T1000 (cell line): Measurements from ENCODE around the gene CDC5L.
A peak's percentile ranks its signal among the peaks of the same experiment; 100 is the strongest.
"Not testable (repeated sequence)": the region's sequence is repeated elsewhere in the genome, so short reads cannot be mapped to it uniquely, and the experiment has no call there.

ENCODE experiments used
- DNase-seq: peaks from one replicate; lab custom pipeline; 2025; ENCODE audit warnings: mixed read lengths; lab: John Stamatoyannopoulos, UW

Gene CDC5L

DNA sequence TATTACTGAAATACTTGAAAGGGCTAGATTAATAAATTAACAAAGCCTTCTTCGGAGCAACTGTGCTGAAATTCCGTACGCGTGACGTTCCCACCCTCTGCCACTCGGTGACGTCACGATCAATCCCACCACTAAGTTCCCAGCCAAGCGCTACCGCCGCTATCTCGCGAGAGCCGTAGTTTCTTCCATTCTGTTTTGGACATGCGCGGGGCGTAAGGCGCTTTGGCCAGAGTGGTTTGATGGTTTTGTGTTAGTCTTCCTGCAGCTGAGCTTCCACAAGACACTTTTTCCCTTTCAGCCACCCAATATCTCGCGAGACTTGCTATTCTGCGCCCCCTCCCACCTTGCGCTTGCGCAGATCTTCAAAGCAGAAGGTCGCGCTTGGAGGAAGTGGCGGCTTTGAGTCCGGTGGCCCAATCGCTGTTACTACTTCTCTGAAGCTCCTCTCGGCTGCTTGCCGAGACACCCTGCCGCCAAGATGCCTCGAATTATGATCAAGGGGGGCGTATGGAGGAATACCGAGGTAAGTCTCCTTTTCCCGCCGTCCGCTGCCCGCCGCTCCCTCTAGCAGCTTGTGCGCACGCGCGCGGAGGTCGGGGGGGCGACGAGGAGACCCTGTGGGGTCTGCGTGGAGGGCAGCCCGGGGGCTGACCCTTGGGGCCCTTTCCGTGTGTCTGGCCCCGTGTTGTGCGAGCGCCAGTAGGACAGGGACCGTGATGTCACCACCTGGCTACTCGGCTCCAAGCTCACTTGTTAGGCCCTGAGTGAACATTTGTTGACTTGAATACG, at the start of gene CDC5L:
CDC5L (plus strand) TSS at position 361 of the 789 bp plus-strand sequence; CDS start at position 479, 118 bp downstream.
- DNase-seq, result peak; percentile 95

DNA sequence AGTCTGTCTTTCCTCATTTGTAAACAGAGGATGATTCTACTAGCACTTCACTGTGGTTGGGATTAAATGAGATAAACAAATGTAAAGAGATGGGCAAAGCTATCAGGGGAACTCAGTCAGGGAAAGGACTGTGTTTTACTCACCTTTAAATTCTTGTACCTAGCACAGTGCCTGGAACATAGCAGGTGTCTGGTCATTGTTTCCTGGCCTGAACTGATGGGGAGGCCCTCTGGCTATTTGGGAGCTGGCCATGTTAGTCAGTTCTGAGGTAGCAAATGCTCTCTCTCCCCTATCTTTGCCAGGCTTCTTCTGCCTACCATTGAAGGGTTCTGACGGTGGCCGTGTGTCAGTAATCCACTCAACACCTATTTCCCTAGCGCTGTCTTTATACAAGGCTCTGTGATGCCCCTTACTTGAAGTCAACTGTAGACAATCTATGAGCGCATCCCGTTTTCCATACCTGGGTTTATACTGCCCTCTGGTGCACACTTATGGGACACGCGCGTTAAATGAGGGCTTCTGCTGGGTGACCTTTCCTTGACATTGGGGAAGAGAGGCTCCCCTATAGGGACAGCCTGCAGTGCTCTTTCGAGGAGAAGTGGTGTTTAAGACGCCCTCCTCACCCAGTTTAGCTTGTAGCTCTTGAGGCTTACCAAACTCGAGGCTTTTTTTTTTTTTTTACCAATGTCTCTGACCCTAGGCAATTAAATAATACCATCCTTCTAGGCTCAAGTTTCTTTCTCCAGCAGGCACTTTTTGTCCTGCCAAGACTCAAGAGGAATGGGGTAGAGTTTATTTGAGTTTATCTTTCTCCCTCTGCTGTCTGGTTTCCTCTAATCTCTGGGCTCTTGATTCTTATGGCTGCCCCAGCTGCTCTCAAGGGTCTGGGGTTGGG, 49.0 kb upstream of the CDC5L start:
- DNase-seq, result peak; percentile 17

DNA sequence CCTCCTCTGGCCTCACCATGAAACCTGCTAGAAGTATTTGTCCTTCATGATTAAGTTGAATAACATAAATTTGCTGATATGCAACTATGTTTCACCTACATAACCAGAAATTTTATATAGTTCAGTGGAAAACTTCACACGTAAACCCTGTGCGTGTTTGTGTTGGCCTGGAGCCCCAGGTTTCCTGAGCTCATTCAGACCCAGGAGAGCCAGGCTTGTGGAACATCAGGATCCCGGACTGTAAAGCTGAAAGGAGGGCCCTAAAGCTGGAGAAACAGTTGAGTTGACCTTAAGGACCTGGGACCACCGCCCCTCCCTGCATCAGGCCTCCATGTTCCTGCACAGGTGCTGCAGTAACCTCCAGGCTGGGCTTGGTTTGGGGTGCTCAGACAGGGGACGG, 48.2 kb upstream of the CDC5L start:
- no peak for DNase-seq

DNA sequence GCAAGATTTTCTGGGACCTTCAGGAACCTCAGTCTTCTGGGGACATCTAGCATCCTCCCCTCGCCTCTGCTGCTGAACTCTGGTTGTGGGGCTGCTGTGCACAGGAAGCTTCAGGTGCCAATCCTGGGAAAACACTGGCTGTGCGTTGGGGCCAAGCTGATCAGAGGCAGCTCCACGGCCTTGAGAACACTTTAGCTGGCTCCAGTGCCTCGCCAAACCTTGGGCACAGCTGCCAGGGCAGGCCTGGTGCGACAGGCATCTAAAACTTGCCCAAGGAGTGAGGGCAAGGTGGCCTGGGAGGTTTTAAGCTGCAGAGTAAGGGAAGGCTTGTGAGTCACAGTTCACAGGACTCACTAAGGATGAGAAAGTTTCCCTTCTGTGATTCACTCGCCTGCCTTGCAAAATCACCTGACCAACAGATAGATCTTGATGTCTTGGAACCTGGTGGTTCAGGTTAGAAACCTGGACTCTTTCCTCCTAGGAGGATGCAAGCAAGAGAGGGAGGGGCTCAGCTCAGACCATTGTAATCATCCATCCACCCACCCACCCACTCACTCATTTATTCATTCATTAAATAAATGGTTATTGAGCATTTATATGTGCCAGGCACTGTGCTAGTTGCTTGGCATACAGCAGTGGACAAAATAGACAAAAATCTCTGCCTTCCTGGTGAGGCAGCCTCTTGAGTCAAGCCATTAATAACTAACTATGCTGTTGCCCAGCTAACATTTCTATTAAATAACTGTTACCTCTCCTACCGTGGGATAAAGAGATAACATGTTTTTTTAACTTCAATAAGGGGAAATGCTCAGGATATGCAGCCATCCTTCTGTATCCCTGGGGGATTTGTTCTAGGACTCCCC, 47.5 kb upstream of the CDC5L start:
- no peak for DNase-seq

DNA sequence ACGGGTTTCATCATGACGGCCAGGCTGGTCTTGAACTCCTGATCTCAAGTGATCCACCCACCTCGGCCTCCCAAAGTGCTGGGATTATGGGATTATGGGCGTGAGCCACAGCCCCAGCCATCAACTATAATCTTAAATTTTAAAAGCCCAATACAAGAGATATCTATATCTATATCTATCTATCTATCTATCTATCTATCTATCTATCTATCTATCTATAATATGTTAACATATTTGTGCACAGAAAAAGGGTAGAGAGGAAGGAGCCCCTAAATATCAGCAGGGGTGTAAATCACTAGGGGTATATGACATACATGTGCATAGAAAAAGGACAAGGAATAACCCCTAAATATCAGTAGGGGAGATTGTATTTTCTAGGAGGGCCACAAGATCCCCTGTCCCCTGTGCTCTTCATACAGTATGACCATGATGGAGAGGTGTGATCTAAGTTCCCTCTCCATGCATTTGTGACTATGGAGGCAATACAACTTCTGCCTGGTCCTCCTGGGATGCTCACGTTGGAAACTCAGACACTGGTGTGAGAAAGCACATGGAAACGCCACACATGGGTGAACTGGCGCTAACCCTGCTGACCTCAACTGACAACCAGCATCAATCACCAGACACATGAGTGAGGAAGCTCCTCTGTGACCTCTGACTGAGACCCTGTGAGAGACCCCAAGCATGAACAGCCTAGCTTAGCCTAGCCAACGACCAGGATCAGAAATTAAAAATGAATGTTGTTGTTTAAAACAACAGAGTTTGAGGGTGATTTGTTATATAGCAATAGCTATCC, 46.2 kb upstream of the CDC5L start:
- no peak for DNase-seq

DNA sequence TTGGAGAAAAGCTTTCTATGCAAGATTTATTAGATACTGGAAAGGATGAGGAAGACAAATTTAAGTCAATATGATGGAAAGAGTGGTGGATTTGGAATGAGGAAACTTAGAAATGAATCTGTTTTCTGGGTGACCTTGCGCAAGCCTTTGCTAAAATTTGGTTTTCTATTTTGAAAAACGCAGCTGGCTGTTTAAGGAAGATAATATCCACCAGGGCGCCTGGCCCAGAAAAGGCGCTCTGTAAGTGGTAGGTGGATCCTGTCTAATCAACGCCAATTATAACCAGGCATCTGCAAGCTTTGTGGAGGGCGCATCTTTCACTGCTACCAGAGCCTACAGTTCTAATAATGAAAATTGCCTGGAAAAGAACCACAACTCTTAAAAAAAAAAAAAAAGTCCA, 45.5 kb upstream of the CDC5L start:
- no peak for DNase-seq

DNA sequence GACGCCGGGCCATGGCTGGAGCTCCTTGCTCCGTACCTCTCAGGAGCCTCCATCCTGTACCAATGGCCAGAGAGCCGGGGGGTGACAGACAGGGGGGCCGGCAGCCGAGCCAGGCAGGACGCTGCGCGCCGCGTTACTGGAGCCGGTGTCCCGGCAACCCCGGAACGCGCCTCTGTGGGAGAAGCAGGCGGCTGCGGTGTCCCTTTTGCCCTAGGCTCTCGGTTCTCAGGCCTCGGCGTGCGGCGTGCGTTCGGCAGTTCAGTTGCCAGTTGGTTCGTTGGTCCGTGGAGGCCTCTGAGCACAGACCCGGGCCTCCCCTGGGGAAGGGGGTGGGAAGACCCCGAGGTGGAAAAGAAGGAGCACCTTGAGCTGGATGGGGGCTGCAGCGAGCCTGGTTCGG, 45.0 kb upstream of the CDC5L start, which contains the start of gene SPATS1:
SPATS1 (plus strand) TSS at position 162 of the 400 bp plus-strand sequence. CDS start 446 bp downstream, outside the sequence.
- no peak for DNase-seq

DNA sequence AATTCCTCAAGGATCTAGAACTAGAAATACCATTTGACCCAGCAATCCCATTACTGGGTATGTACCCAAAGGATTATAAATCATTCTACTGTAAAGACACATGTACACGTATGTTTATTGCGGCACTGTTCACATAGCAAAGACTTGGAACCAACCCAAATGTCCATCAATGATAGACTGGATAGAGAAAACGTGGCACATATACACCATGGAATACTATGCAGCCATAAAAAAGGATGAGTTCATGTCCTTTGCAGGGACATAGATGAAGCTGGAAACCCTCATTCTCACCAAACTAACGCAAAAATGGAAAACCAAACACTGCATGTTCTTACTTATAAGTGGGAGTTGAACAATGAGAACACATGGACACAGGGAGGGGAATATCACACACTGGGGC, 40.7 kb upstream of the CDC5L start:
- DNase-seq, result not testable (repeated sequence)

DNA sequence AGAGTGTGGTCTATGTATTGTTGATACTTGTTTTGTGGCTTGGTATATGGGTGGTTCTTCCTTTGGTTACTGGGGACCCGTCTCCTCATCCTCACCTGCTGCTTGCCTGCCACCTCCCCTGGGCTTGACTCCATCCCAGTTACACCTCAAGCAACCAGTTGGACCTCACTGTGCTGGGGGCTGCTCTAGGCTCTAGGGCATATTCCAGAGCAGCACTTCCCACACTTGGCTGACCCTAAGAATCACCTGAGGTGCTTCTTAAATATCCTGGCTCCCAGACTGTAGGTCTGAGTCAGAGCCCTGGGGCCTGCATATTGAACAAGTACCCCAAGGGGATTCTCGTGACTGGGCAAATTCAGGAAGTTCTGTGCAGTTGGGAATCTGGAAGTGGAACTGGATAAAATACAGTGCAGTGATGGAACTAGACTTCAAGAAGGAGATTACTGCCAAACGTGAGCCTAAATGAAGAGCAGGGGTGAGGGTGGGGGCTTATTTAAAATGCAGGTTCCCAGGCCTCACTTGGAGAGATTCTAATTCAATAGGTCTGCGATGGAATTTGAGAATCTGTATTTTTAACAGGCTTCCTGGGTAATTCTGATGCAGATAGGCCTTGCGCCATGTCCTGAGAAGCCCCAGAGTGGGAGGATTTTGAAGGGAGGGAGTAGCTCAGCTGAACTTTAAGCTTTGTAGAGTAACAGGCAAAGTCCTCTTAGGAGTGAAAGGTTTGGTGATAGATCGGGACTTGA, 37.4 kb upstream of the CDC5L start:
- no peak for DNase-seq

DNA sequence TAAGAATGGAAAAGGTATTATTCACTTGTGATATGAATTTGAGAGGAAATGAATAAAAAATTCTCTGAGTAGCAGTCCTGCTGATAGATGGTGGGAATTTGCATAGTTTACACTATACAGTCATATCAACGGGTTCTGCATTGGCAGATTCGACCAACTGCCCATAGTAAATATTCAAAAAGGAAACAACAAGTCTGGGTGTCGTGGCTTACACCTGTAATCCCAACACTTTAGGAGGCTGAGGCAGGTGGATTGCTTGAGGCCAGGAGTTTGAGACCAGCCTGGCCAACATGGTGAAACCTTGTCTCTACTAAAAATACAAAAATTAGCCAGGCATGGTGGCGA, 36.9 kb upstream of the CDC5L start:
- not testable (repeated sequence) for DNase-seq

DNA sequence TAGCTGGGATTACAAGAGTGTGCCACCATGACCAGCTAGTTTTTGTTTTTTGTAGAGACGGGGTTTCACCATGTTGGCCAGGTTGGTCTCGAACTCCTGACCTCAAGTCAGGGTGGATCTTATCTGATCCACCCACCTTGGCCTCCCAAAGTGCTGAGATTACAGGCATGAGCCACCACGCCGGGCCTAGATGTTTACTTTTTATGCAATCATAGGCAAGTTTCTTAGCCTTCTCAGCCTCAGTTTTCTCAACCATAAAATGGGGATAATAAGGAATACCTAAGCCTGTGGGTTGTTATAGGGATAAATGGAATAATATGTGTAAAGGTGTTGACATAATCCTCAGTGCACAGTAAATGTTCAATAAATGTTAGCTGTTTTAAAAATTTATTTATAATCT, 35.2 kb upstream of the CDC5L start:
- no peak for DNase-seq

DNA sequence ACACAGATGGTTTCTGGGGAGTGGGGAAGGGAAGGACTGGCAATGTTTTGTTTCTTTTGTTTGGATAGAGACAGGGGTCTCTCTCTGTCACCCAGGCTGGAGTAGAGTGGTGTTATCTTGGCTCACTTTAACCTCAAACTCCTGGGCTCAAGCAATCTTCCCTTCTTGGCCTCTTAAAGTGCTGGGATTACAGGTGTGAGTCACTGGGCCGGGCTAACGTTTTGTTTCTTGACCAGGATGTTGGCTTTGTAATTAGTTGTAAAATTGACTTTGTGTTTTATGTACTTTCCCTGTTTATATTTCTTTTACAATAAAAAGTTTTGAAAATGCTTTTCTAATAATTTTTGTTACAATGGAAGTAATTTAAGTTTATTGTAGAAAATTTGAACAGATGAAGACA, 34.2 kb upstream of the CDC5L start:
- DNase-seq, result no peak

DNA sequence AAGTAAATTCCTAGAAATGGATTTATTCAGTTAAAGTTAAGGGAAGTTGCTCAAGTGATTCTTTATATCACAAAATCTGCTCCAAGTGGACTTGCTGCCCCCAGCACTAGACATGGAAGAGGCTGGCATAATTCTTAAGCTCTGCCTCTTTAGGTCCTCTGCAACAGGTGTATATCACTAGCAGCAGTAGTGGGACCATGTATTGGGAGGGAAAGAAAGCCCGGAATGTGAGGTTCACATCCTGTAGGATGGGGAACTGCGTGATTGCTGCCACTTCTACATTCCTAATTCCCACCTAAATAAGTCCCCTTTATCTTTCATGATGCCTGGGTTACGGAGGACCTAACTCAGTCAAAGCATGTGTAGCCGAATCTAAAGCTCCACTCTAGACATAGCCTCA, 31.9 kb upstream of the CDC5L start:
- DNase-seq, result no peak

DNA sequence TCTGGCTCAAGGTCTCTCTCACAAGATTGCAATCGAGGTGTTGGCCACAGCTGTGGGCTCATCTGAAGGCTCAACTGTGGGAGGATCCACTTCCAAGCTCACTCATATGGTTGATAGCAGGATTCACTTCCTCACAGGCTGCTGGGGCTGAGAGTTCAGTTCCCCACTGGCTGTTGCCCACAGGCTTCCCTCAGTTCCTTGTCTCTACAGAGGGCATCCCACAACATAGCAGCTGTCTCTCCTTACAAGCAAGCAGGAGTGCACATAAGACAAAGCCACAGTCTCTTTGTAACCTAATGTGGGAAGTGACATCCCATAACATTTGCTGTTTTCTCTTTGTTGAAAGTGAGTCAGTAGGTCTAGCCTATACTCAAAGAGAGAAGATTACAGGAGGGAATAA, 31.0 kb upstream of the CDC5L start:
- no peak for DNase-seq

DNA sequence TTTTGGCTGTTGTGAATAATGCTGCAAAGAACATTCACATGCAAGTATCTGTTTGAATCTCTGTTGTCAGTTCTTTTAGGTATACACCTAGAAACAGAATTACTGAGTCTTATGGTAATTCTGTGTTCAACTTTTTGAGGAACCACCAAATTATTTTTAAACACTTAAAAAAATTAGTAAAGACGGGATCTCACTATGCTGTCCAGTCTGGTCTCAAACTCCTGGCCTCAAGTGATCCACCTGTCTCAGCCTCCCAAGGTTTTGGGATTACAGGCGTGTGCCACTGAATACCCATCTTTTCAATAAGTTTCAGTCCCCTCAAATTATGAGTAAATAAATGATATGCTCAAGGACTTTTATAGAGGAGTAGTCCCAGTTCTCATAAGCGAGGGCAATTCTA, 27.5 kb upstream of the CDC5L start:
- DNase-seq, result no peak

DNA sequence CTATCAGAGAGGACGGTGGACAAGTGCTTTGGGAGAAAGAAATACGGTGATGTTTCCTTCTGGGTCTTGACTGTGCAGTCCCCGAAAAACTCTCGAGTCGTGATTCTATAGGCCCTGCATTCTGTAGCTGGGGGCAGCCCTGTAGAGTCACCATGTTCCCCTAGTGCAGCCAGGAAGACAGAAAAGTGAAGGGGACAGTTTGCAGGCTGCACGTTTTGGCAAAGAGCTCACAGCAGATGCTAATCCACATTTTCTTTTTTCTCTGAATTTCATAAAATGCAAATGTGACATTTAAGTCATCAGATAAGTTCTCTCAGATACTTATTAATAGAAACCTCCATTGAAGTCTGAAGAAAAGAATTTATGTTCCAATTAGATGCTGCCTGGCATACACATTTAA, 25.6 kb upstream of the CDC5L start:
- no peak for DNase-seq

DNA sequence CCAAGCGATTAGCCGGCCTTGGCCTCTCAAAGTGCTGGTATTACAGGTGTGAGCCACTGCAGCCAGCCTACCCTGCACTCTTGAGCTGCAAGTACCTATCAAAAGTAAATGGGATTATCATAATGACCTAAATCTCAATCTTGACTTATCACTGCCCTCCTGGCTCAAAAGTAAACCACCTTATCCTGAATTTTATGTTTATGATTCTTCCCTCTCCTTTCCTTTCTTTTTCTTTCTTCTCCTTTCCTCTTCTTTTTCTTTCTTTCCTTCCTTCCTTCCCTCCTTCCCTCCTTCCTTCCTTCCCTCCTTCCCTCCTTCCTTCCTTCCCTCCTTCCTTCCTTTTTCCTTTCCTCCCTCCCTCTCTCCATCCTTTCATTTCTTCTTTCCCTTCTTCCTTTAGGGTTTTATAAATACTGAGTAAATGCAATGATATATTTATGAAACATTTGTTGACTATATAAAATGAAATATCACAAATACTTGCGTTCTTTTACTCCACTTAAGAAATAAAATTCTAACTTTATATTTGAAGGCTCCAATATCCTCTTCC, 24.1 kb upstream of the CDC5L start:
- DNase-seq, result no peak

DNA sequence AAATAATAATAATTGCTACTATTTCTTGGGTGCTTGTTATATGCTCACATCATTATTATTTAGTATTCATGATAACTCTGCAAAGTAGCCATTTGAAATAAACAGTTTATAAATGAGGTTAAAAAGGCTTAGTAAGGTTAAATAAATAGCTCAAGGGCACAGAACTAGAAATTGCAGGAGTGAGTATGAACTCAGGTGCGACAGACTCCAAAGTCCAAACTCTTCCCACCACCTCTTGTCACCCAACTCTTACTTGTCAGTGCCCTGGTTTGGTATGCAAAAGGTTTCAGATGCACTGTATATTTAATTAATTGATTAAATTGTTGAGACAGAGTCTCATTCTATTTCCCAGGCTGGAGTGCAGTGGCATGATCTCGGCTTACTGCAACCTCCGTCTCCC, 20.7 kb upstream of the CDC5L start:
- DNase-seq, result no peak

DNA sequence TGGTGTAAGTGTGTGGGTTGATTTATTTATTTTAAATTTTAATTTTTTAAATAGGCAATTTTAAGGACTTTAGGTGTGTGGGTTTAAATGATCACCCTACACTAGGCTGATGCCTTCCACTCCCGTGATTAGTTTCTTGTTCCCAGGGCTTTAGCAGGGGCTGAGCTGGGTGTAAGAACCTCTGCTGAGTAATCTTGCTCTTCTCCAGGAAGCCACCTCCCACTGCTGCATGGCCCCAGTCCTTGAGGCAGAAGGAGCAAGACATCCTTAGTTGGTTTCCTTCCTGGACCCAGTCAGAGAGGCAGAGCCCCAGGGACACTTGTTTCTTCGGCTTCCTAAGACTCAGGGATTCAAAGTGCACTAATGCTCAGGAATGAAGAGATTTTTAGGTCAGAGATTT, 19.8 kb upstream of the CDC5L start:
- no peak for DNase-seq

DNA sequence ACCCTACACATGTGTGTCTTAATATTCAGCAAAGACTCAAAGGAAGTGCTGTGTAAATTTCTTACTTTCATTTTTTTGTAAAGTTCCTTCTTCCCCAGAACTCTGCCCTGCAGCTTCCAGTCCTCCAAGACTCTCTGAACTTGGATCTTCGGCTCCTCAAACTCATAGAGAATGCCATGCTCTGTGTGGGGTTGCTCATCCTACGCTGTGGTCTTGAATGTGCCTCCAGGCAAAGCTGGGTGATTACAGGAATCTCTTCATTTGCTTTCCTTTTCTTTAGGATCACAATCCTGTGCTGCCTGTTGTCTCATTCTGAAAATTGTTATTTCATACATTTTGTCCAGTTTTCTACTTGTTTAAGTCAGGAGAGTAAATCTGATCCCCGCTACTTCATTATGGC, 14.5 kb upstream of the CDC5L start:
- no peak for DNase-seq
